ENCODE measurements around the gene RPRD2.

- TF ChIP-seq CTCF (conservative IDR thresholded peaks at IDR 0.05 in 1 of 2, IDR thresholded peaks at IDR 0.05 in 1 of 2; ENCODE audit: extremely low read depth in 1 of 2, insufficient read depth in 1 of 2, low read depth in 1 of 2, low read length in 2 of 2) = no peak
- TF ChIP-seq EZH2 (IDR thresholded peaks at IDR 0.05; ENCODE audit: borderline replicate concordance, low read length) = no peak
Measured at GRCh38 chr1:150472601-150473200, 108.8 kb downstream of the RPRD2 start.

All from mammary epithelial cell (primary cell).